ENCODE measurements around the gene RPS6KB1.

DNA sequence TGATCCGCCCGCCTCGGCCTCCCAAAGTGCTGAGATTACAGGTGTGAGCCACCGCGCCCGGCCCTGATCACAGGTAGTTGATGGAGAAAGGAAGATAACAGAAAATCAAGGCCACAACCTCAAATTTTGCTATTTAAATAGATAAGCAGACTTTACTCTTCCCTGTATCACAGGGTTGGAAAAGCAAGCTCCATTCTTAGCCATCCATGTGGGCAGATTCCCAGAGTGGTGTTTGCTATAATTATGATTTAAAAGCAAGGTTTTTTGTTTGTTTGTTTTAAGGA, 44.6 kb upstream of the RPS6KB1 start:
- TF ChIP-seq GABPA (IDR thresholded peaks at IDR 0.05; ENCODE audit: low read depth) = no peak
- TF ChIP-seq, protein P1, sequence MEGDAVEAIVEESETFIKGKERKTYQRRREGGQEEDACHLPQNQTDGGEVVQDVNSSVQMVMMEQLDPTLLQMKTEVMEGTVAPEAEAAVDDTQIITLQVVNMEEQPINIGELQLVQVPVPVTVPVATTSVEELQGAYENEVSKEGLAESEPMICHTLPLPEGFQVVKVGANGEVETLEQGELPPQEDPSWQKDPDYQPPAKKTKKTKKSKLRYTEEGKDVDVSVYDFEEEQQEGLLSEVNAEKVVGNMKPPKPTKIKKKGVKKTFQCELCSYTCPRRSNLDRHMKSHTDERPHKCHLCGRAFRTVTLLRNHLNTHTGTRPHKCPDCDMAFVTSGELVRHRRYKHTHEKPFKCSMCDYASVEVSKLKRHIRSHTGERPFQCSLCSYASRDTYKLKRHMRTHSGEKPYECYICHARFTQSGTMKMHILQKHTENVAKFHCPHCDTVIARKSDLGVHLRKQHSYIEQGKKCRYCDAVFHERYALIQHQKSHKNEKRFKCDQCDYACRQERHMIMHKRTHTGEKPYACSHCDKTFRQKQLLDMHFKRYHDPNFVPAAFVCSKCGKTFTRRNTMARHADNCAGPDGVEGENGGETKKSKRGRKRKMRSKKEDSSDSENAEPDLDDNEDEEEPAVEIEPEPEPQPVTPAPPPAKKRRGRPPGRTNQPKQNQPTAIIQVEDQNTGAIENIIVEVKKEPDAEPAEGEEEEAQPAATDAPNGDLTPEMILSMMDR (IDR thresholded peaks at IDR 0.05; ENCODE audit: insufficient read depth, low read length) = no peak
- no peak for TF ChIP-seq POLR2AphosphoS5 (IDR thresholded peaks at IDR 0.05; ENCODE audit: low read depth)
